IMR-90 (cell line): ENCODE measurements around the gene FNTB. TPM values are rescaled to one million over a fixed set of nuclear protein-coding genes. Genes with fewer than 3 reads are reported as not detected.

Experiments used
- ATAC-seq: fragments of 200-7000 bp; cut with Tn5 transposase; 2 replicates; pipeline ENCODE4 v1.9.1; 2020; ENCODE audit warnings: low read depth, mild to moderate bottlenecking, moderate library complexity
- BruUV-seq: library from RNA; stranded (reverse); fragments of 400-500 nt; replicated peaks from 2 replicates; lab custom pipeline; 2021; lab: Mats Ljungman, UMichigan
- CTCF ChIA-PET: fragments of 300-600 bp; formaldehyde crosslinking; extraction: SDS; loops from one replicate; lab custom pipeline; 2021; ENCODE audit warnings: antibody characterized with exemption; lab: Yijun Ruan, JAX
- POLR2A ChIA-PET: fragments of 300-600 bp; sonication (Branson Sonifier 250); formaldehyde crosslinking; loops from one replicate; lab custom pipeline; 2022; ENCODE audit warnings: antibody characterized with exemption; ENCODE audit not compliant: unreplicated experiment; lab: Charles Lee
- DNase-seq: peaks from one replicate; pipeline ENCODE4 v3.0.0; 2013
- H2AFZ ChIP-seq: replicated peaks from 2 replicates; pipeline ENCODE3; 2013; ENCODE audit warnings: low read length, mild to moderate bottlenecking; ENCODE audit not compliant: poor library complexity
- H2AK5ac ChIP-seq: 2 replicates; pipeline ENCODE4 v1.6.1; 2013; ENCODE audit warnings: low read depth, low read length, inconsistent platforms
- H2AK9ac ChIP-seq: replicated peaks from 2 replicates; pipeline ENCODE3; 2013; ENCODE audit warnings: mild to moderate bottlenecking, low read depth, low read length, moderate library complexity; ENCODE audit not compliant: poor library complexity
- H2BK120ac ChIP-seq: 2 replicates; pipeline ENCODE4 v1.6.1; 2013; ENCODE audit warnings: low read depth, low read length, inconsistent platforms
- H2BK15ac ChIP-seq: 3 replicates; pipeline ENCODE4 v1.6.1; 2013; ENCODE audit warnings: low read depth, low read length, inconsistent platforms
- H2BK20ac ChIP-seq: 2 replicates; pipeline ENCODE4 v1.6.1; 2013; ENCODE audit warnings: low read depth, mild to moderate bottlenecking, inconsistent platforms, low read length, moderate library complexity
- H2BK5ac ChIP-seq: 2 replicates; pipeline ENCODE4 v1.6.1; 2013; ENCODE audit warnings: mild to moderate bottlenecking, low read depth, low read length, inconsistent platforms; ENCODE audit not compliant: poor library complexity, severe bottlenecking
- H3K14ac ChIP-seq: replicated peaks from 2 replicates; pipeline ENCODE4 v1.6.1; 2013; ENCODE audit warnings: low read depth, low read length, inconsistent platforms
- H3K18ac ChIP-seq: 2 replicates; pipeline ENCODE4 v1.6.1; 2013; ENCODE audit warnings: low read depth, low read length, control low read depth
- H3K23ac ChIP-seq: 2 replicates; pipeline ENCODE4 v1.6.1; 2013; ENCODE audit warnings: low read depth, low read length, inconsistent platforms
- H3K27ac ChIP-seq: 2 replicates; pipeline ENCODE4 v1.5.1; 2013; ENCODE audit warnings: mild to moderate bottlenecking, control low read depth, low read length; ENCODE audit not compliant: insufficient read depth
- H3K27me3 ChIP-seq: 2 replicates; pipeline ENCODE4 v1.6.1; 2013; ENCODE audit warnings: low read length; ENCODE audit not compliant: control insufficient read depth, insufficient read depth
- H3K36me3 ChIP-seq: 2 replicates; pipeline ENCODE4 v1.6.1; 2013; ENCODE audit warnings: low read length, mixed read lengths; ENCODE audit not compliant: control insufficient read depth, insufficient read depth
- H3K4ac ChIP-seq: 2 replicates; pipeline ENCODE4 v1.6.1; 2013; ENCODE audit warnings: low read depth, low read length, inconsistent platforms
- H3K4me1 ChIP-seq: 2 replicates; pipeline ENCODE4 v1.6.1; 2013; ENCODE audit warnings: low read length, mixed read lengths; ENCODE audit not compliant: control insufficient read depth, insufficient read depth
- H3K4me2 ChIP-seq: 2 replicates; pipeline ENCODE4 v1.6.1; 2013; ENCODE audit warnings: low read depth, mild to moderate bottlenecking, control low read depth, low read length, moderate library complexity
- H3K4me3 ChIP-seq: 2 replicates; pipeline ENCODE4 v1.5.1; 2013; ENCODE audit warnings: low read depth, mild to moderate bottlenecking, control low read depth, low read length, moderate library complexity; ENCODE audit not compliant: insufficient read depth
- H3K56ac ChIP-seq: 2 replicates; pipeline ENCODE4 v1.6.1; 2013; ENCODE audit warnings: low read length, inconsistent platforms; ENCODE audit not compliant: insufficient read depth; ENCODE audit errors: extremely low read depth
- H3K79me1 ChIP-seq, 2 experiments: 2 replicates each; pipeline ENCODE4 v1.6.1; 2013; ENCODE audit warnings: low read length in 2 of 2, inconsistent platforms in 1 of 2, low read depth in 1 of 2
- H3K9ac ChIP-seq: 2 replicates; pipeline ENCODE4 v1.6.1; 2013; ENCODE audit warnings: low read depth, low read length, control low read depth
- H3K9me1 ChIP-seq: 2 replicates; pipeline ENCODE4 v1.6.1; 2013; ENCODE audit warnings: low read length, inconsistent platforms; ENCODE audit not compliant: insufficient read depth
- H3K9me3 ChIP-seq: 2 replicates; pipeline ENCODE4 v1.6.1; 2013; ENCODE audit warnings: low read length; ENCODE audit not compliant: control insufficient read depth, insufficient read depth
- H4K20me1 ChIP-seq: 2 replicates; pipeline ENCODE4 v1.6.1; 2013; ENCODE audit warnings: low read length, inconsistent platforms; ENCODE audit not compliant: insufficient read depth
- H4K5ac ChIP-seq: 2 replicates; pipeline ENCODE4 v1.6.1; 2013; ENCODE audit warnings: mild to moderate bottlenecking, low read depth, low read length, control low read depth
- H4K8ac ChIP-seq, 2 experiments: 2 replicates each; pipeline ENCODE4 v1.6.1; 2013; ENCODE audit warnings: low read depth in 2 of 2, low read length in 2 of 2, control low read depth in 1 of 2, inconsistent platforms in 1 of 2
- H4K91ac ChIP-seq: 2 replicates; pipeline ENCODE4 v1.6.1; 2013; ENCODE audit warnings: low read depth, low read length, inconsistent platforms; ENCODE audit not compliant: insufficient read depth
- CEBPB ChIP-seq: IDR thresholded peaks from 2 replicates; pipeline ENCODE4 v1.6.1; 2012; ENCODE audit warnings: low read depth, low read length, improper control_type of control experiment
- NFE2L2 ChIP-seq: fragments of 150-350 bp; IDR thresholded peaks from 2 replicates; pipeline ENCODE4 v1.6.1; 2016; ENCODE audit warnings: low read depth, mild to moderate bottlenecking, low read length
- WGBS, 2 experiments: methylation state at CpG; one replicate each; pipeline versions ENCODE4 v1.1.5 to v1.1.7; 2013; ENCODE audit warnings: missing lambda C conversion rate in 2 of 2; ENCODE audit not compliant: insufficient read length in 1 of 2; ENCODE audit errors: extremely low coverage in 2 of 2; 5-methylcytosine and 5-hydroxymethylcytosine counted together
- dilution Hi-C: fragments of 300-500 bp; cut with HindIII; formaldehyde crosslinking; loops from one replicate; pipeline ENCODE4 v1.14.3; 2018; ENCODE audit warnings: low sequenced_read_pairs; ENCODE audit not compliant: unreplicated experiment
- in situ Hi-C: fragments of 300-500 bp; cut with MboI; formaldehyde crosslinking; loops from 3 replicates; pipeline ENCODE4 v1.14.3; 2019; ENCODE audit warnings: low sequenced_read_pairs, inconsistent platforms, mixed read lengths
- intact Hi-C: fragments of 100-400 bp; cut with micrococcal nuclease; formaldehyde crosslinking; loops from 2 replicates; pipeline ENCODE4 v1.10.0; 2022
- polyA plus RNA-seq, 3 experiments: library from polyadenylated mRNA; depleted of rRNA; stranded (reverse); fragments of >200 nt; gene quantifications; 2 replicates each; pipeline ENCODE4 v1.2.3, GENCODE V29; 2012; ENCODE audit warnings: low replicate concordance in 1 of 3
- total RNA-seq: library from RNA; depleted of rRNA; stranded (reverse); fragments of >200 nt; gene quantifications from 2 replicates; pipeline ENCODE4 v1.2.3, GENCODE V29; 2012

Gene FNTB
- total and polyA plus RNA-seq, 2 of the 4 experiments (the other 2 are of a cell fraction): 9.9 to 18.5 TPM

- BruUV-seq: no TSS peak
- dilution Hi-C loops (no loop called here), intact Hi-C loops (no loop called here), in situ Hi-C loops (no loop called here)
- Histone ChIP-seq H3K9me3 (no peaks in the 10 kb centered on the region), H3K27me3 (no peaks in the 10 kb centered on the region), H2BK15ac (no peak overlapping the region), H3K4ac (no peak overlapping the region), H4K8ac (no peak overlapping the region), H2AFZ (no peak overlapping the region), H4K5ac (no peak overlapping the region), H3K4me2 (no peak overlapping the region), H4K20me1 (no peaks in the 10 kb centered on the region), H2BK20ac (no peak overlapping the region), H3K23ac (no peak overlapping the region), H3K79me1 (no peaks in the 10 kb centered on the region; a peak in 2 of 4 replicates), H4K91ac (no peak overlapping the region), H3K9me1 (no peaks in the 10 kb centered on the region), H3K56ac (no peak overlapping the region), H3K18ac (no peak overlapping the region), H2BK120ac (no peak overlapping the region), H3K4me1 (peaks cover 6% of the 10 kb centered on the region), H3K36me3 (no peaks in the 10 kb centered on the region; the same call in 1 of the 2 replicates), H3K4me3 (no peak overlapping the region), H3K14ac (no peak overlapping the region), H2BK5ac (no peak overlapping the region), H3K27ac (no peak overlapping the region), H3K9ac (no peak overlapping the region), H2AK9ac (no peak overlapping the region), H2AK5ac (no peak overlapping the region)
- ChIA-PET CTCF (no interaction called here), POLR2A (no interaction called here)
- TF ChIP-seq CEBPB: 0 out of 2 replicates have a peak, but pooled peaks have one; percentile 36
- no peak for TF ChIP-seq NFE2L2
- DNase-seq (no peak), ATAC-seq (no peak)
- 78% methylated on average over 5 of the region's 7 CpGs; no CpG with 5 or more reads in 1 of the 2 experiments for WGBS, 2 experiments
Observed at GRCh38 chr14:64968167-64968566, 18.5 kb upstream of the FNTB start.
